ENCODE results near the gene ZMYM4.
"Not testable (repeated sequence)": the region's sequence is repeated elsewhere in the genome, so short reads cannot be mapped to it uniquely, and the experiment has no call there.

ZMYM4 gene

DNA sequence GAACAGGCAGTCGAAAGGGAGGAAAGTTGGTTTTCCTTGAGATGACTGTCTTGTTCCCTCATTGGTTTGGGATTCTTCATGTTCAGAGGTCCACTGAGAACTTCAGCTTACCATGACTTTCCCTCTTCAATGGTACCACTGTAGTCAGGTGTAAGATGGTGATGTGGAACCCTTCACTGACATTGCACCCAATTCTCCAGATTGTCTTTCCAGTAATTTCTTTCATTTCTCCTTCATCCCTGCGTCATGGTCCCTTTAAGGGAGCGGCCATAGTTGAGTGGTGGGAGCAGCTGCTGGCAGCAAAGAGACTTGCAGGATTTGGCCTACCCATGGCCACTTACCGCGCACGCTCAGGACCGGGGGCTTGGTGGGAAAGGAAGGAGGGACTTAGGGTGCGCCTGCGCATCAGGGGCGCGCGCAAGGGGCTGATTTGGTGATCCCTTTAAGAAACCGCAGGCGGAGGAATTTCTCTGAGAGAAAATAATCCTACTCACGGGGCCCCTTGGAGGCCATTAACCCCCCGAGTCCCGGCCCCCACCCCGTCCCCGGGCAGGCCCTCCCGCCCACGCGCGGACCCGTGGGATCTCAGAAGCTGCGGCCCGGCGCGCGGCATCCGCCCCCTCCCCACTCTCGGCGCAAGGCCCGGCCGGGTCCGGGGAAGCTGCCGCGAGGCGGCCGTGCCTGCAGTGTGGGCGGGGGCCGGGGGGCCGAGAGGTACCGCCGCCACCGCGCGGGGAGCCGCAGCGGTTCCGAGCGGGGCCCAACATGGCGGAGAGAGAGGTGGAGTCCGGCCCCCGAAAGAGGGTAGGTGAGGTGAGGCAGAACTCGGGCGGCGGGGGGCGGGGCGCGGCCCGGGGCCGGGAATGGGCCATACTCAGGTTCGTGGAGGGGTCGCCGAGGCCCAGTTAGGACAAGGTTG is at the start of gene ZMYM4:
Gene ZMYM4 (plus strand): TSS at position 428 of the 919 bp plus-strand sequence. CDS start 338 bp downstream, at position 766.
- peak; percentile 63 to 79 for DNase-seq (ENCODE audit: low read depth in 1 of 2, low spot score in 1 of 2)

DNA sequence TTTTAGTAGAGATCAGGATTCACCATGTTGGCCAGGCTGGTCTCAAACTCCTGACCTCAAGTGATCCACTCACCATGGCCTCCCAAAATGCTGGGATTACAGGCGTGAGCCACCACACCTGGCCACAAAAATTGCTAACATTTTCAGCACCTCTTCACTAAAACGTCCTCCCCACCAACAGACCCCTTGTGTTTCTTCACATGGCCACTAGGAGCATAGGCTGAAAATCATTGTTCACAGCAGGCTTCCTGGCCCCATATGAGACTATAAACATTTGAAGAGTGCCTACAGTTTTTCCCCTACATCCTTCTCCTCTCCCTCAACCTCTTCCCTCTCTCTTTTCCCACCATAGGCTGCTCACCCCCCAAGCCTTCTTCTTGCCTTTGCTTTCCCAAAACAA is 47.5 kb upstream of the ZMYM4 start:
- no peak for DNase-seq (ENCODE audit: low read depth in 1 of 2, low spot score in 1 of 2)

- no peak for DNase-seq (ENCODE audit: low read depth in 1 of 2, low spot score in 1 of 2)
Observed at GRCh38 chr1:35222322-35223083, 46.0 kb upstream of the ZMYM4 start.

DNA sequence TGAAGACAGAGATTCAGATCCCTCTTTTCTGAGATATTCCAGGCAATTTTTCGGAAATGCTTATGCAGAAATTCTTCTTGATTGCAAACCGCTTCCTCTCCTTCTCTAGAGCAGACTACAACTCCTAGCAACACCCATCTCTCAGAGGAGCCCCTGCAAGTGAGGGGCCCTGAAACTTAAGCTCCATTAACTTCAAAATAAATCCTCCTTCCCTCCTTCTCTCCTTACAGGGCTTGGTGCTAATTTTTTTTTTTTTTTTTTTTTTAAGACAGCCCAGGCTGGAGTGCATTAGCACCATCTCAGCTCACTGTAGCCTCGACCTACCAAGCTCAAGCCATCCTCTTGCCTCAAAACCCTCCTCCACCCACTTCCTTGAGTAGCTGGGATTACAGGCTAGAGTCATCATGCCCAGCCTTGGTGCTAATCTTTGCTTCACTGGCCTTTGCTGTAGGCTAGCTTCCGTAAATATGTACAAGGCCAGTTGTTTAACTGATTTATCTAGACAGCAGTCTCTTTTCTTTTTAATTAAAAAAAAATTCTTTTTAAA is 45.4 kb upstream of the ZMYM4 start:
- no peak for DNase-seq (ENCODE audit: low read depth in 1 of 2, low spot score in 1 of 2)

DNA sequence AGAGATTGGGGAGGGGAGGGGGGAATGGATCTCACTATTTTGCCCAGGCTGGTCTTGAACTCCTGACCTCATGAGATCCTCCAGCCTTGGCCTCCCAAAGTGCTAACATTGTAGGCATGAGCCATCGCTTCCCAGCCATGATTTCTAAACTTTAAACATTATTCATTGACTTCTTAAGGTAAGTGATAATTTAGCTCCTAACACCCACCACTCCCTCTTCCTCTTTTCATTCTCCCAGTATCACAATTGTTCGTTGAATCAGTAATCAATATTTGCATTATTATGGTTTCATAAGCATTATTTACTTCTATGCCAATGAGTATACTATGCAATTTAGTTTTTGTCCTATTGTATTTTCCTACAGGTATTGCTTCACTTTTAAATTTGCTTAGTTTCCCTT is 42.0 kb upstream of the ZMYM4 start:
- DNase-seq (ENCODE audit: low read depth in 1 of 2, low spot score in 1 of 2) = no peak

DNA sequence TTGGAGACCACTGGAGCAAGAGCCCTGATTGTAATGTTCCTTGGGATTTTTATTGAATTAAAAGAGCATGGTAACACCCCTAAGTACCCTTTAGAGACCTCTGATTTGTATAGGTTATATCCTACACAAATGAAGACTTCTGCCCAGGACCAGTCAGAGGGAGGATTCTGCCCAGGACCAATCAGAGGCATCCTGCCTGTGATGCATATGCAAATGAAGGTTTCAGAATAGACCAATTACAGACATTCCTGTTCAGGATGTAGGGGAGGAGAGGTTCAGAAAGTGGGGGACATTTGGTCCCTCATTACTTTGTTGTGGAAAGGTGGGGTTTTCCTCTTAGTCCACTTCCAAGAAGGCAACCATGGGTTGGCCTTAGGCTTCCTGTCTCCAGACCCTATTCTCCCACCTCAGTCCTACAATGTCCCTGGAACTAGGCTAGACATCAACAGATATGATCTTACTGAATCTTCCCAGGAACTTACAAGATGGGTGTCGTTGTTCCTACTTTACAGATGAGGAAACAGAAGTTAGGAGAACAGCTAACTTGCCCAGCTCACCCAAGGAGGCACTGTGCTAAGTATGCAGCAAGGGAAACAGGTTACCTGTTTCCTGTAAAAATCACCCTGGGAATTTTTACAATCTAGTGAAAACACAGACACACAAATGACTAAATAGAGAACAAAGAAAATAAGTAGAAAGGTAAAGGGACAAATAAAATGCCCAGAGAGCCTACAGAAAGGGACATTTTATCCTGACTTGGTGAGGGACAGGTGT is 38.7 kb upstream of the ZMYM4 start:
- no peak for DNase-seq (ENCODE audit: low read depth in 1 of 2, low spot score in 1 of 2)

- DNase-seq (ENCODE audit: low read depth in 1 of 2, low spot score in 1 of 2) = no peak
Observed at GRCh38 chr1:35231287-35231686, 37.2 kb upstream of the ZMYM4 start.

GRCh38 chr1:35236772-35237171 is 31.7 kb upstream of the ZMYM4 start:
- not testable (repeated sequence) for DNase-seq (ENCODE audit: low read depth in 1 of 2, low spot score in 1 of 2)

DNA sequence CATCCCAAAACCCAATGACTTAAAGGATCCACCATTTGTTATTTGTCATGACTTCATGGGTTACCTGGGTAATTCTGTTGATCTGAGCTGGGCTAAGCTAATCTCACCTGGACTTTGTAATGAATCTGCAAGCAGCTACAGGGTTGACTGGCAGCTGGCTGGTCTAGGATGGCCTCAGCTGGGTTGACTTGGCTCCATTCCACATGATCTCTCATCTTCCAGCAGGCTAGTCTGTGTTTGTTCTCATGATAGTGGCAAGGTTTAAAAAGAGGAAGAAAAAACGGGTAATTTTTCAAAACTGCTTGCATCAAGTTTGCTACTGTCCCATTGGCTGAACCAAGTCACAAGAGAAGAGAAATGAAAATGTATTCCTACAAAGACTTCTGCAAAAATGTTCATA is 24.8 kb upstream of the ZMYM4 start:
- DNase-seq (ENCODE audit: low read depth in 1 of 2, low spot score in 1 of 2) = no peak

- DNase-seq (ENCODE audit: low read depth in 1 of 2, low spot score in 1 of 2) = no peak
Observed at GRCh38 chr1:35247256-35247655, 21.3 kb upstream of the ZMYM4 start.

DNA sequence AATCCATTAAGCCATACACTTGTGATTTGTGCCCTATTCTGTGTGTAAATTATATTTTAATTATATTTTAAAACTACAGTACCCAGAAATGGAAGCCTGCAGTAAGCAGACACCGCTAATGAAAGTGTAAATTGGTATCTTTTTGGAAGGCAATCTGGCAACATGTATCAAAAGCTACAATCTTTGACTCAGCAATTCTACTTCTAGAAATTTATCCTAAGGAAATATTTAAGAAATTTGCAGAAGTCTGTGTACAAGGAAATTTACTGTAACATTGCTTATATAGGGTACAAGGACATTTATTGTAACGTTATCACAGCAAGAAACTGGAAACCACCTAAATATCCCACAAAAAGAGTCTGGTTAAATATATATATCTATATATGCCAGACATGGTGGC is 14.6 kb upstream of the ZMYM4 start:
- DNase-seq (ENCODE audit: low read depth in 1 of 2, low spot score in 1 of 2) = no peak

GRCh38 chr1:35255276-35255675 is 13.2 kb upstream of the ZMYM4 start:
- no peak for DNase-seq (ENCODE audit: low read depth in 1 of 2, low spot score in 1 of 2)

DNA sequence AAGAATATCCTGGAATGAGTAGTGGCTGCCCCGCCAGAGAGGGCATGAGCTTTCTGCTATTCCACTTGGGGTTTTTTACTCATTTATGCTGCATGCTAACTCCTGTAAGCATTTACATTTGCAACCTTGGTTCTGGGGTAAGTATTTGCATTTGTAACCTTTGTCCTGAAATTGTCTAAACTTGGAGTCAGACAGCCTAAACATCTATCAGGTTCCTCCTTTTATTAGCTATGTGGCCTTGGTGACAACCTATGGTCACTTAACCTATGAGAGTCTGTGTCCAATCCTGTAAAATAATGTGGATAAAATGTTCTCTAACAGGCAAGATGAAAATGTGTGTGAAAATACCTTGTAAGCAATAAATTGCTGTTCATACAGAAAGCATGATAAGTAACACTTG is 8.9 kb upstream of the ZMYM4 start:
- DNase-seq (ENCODE audit: low read depth in 1 of 2, low spot score in 1 of 2) = no peak

DNA sequence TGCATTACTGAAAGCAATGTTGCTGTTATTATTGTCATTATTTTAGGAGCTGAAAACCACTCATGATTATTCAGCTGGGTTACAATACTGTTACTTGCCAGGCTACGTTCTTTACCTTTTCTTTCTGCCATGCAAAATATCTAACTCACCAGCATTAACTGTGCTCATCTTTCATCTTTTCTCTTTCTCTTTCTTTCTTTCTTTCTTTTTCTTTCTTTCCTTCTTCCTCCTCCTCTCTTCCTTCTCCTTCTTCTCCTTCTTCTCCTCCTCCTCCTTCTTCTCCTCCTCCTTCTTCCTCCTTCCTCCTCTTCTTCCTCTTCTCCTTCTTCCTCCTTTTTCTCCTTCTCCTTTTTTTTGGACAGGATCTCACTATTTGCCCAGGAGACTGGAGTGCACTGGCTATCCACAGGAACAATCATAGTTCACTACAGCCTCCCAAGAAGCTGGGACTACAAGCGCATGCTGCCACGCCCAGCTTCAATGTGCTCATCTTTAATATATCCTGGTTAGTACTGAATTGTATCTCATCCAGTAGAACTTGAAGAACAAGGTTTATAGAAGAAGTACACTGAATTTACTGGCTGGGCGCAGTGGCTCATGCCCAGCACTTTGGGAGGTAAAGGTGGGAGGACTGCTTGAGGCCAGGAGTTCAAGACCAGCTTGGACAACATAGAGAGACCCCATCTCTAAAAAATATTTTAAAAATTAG is 6.9 kb upstream of the ZMYM4 start:
- no peak for DNase-seq (ENCODE audit: low read depth in 1 of 2, low spot score in 1 of 2)

DNA sequence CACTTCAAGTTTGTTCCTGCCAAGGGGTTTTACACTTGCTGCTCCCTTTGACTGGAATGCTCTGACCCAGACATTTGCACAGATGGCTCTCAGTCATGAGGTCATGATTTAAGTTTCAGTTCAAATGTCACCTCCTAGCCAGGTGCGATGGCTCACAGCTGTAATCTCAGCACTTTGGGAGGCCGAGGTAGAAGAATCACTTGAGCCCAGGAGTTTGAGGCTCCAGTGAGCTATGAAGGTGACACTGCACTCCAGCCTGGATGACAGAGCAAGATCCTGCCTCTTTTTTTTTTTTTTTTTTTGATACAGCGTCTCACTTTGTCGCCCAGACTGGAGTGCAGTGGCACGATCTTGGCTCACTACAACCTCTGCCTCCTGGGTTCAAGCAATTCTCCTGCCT is 4.5 kb upstream of the ZMYM4 start:
- no peak for DNase-seq (ENCODE audit: low read depth in 1 of 2, low spot score in 1 of 2)

DNA sequence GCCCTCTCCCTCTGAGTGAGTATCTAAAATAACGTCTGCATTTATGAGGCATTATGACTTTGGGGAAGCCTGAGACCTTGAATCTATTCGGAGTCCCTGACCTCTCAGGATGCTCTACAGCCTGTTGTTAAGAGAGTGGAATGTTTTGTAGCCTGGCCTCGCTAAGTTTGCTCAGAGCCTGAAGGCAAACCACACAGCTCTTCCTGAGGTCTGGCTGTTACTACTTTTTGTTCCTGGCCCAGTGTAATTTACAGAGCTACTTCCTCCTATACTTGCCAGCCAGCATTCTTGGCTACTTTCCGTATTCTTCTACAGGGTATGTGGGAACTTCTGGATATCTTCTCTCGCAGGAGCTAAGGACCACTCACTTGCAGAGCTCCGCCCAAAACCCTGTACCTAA is 3.6 kb upstream of the ZMYM4 start:
- DNase-seq (ENCODE audit: low read depth in 1 of 2, low spot score in 1 of 2) = no peak

DNA sequence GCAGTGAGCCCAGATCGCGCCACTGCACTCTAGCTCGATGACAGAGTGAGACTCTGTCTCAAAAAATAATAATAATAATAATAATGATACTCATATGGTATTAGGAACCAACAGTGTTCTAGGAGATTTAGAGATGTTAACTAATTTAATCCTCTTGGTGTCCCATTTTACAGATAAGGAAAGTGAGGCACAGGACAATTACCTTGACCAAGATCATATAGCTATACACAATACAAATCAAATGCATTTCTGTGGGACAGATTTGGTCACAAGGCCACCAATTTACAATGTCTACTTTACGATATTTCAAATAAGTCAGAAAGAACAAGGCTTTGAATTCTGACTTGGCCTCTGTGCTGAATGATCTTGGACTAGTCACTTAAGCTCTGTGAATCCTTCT is 2.2 kb upstream of the ZMYM4 start:
- no peak for DNase-seq (ENCODE audit: low read depth in 1 of 2, low spot score in 1 of 2)

- no peak for DNase-seq (ENCODE audit: low read depth in 1 of 2, low spot score in 1 of 2)
Observed at GRCh38 chr1:35269201-35269988, 886 bp downstream of the ZMYM4 start.

DNA sequence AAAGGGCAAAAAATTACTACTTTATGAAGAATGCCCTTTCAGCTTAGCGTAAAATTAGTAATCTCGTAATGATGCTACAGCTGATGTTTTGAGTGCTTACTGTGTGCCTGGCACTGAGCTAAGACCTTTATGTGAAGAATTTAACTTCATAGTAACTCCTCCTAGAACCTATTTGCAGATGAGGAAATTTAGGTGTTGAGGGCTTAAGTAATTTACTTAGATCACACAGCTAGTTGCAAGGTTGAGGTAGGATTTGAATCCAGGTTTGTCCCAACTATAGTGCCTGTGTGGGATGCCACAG is 1.4 kb downstream of the ZMYM4 start:
- no peak for DNase-seq (ENCODE audit: low read depth in 1 of 2, low spot score in 1 of 2)

DNA sequence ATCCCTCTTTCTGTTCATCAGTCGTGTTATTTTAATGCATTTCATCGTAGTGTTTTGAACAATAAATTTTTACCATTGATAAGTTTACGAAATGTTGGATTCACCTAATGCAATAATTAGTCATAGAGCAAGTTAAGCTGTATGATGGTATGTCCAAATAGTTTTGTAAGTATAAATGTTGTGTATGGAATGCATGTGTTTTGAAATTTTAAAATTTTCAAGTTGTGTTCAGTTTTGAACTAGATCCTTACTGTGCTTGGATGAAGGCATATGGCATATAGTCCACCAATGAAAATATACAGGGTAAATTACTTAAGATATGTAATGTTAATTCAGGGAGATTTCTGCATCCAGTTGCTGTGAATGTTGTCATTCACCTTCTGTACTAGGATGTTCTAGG is 2.3 kb downstream of the ZMYM4 start:
- no peak for DNase-seq (ENCODE audit: low read depth in 1 of 2, low spot score in 1 of 2)

All from activated T-helper 1 cell treated with anti-CD3 and anti-CD28 coated beads, Interleukin-2, amount 50 U/mL, for 16 hours (primary cell).